GM19438 (cell line): Measurements from ENCODE around the gene DYNLL2.
"Not testable (repeated sequence)": the region's sequence is repeated elsewhere in the genome, so short reads cannot be mapped to it uniquely, and the experiment has no call there.

Source experiments
- ATAC-seq: cut with Tn5 transposase; IDR thresholded peaks from one replicate; pipeline ENCODE4 v1.9.1; 2021; ENCODE audit warnings: low read depth; ENCODE audit not compliant: unreplicated experiment

DYNLL2 gene

DNA sequence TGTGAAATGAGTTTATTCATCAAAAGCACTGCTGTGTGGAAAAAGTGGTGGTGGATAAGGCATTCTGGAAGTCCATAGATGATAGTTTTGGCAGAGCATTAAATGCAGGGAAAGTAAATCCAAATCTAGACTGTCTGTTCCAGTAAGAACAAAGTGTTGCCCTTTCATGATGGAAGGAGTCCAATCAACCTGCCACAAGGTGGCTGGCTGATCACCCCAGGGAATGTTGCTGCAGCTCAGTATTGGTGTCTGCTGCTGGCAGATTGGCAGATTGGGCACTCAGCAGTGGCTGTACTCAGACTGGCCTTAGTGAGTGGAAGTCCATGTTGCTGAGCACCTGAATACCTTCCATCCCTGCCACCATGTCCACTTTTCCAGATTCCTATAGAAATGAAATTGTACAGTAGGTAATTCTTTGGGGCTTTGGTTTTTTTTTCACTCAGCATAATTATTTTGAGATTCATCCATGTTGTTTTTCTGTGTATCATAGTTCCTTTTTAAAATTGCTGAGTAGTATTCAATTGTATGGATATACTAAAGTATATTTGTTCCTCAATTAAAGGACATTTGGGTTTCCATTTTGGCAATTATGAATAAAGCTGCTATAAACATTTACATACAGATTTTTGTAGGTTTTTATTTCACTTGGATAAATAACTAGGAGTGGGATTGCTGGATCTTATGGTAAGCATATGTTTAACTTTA lies 14.3 kb downstream of the DYNLL2 start:
- ATAC-seq, result no peak

DNA sequence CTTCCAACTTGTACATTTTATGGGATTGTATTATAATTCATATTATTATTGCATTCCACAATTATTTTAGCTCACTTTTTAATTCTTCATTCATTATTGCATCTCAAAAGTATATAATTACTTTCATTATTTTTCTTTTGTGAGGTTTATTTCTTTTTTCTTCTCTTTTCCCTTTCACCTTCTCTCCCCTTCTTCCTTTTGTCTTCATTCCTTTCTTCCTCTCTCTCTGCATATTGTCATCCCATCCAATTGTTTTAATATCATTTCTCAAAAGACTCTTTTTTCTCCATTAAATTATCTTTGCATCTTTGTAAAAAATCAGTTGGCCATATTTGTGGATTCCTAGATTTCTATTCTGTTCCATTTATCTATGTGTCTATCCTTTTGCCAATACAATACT lies 17.3 kb downstream of the DYNLL2 start:
- no peak for ATAC-seq

DNA sequence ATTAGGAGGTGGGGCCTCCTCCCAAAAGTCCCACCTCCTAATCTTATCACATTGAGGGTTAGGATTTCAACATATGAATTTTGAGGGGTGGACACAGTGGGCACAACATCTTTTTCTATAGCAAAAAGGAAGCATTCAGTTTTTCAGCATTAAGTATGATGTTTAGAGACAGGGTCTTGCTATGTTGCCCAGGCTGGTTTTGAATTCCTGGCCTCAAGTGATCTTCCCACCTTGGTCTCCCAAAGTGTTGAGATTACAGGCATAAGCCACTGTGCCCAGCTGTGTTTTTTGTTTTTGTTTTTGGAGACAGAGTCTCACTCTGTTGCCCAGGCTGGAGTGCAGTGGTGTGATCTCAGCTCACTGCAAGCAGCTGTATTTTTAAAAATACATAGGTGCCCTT lies 18.7 kb downstream of the DYNLL2 start:
- ATAC-seq, result not testable (repeated sequence)

DNA sequence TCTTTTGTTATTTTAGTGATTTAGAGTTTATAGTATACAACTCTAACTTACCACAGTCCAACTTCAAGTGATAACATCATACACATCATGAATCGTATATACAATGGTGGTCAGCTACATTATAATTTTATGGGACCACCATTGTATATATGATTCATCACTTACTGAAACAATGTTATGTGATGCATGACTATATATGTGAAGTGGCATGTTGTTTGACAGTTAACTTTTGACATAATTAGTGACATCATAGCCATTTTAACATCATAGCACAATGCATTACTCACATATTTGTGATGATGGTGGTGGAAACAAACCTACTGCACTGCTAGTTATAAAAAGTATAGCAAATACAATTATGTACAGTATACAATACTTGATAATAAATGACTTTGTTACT lies 21.9 kb downstream of the DYNLL2 start:
- ATAC-seq, result no peak

DNA sequence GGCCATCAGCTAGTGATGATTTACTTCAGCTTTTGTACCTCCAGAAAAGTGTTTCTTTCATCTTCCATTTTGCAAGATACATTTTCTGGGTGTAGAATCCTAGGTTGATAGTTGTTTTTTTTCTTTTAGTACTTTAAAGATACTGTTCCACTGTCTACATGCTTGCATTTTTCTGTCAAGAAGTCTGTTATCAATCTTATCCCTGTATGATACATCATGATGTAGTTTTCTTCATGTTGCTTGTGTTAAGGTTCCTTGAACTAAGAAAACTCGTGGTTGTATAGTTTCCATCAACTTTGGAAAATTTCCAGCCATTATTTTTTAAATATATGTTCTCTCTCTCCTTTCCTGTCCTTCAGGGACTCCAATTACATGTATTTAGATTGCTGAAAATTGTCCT lies 24.1 kb downstream of the DYNLL2 start:
- no peak for ATAC-seq

DNA sequence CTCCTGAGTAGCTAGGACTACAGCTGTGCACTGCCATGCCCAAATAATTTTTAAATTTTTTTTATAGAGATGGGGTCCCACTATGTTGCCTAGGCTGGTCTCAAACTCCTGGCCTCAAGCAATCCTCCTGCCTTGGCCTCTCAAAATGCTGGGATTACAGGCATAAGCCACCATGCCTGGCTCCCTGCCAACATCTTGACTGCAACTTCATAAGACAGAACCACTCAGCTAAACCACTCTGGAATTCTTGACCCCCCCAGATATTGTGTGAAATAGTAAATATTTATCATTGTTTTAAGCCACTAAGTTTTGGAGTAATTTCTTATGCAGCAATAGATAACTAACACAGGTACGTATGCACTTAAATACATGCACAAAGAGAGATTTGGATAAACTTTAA lies 26.0 kb downstream of the DYNLL2 start:
- ATAC-seq, result no peak

DNA sequence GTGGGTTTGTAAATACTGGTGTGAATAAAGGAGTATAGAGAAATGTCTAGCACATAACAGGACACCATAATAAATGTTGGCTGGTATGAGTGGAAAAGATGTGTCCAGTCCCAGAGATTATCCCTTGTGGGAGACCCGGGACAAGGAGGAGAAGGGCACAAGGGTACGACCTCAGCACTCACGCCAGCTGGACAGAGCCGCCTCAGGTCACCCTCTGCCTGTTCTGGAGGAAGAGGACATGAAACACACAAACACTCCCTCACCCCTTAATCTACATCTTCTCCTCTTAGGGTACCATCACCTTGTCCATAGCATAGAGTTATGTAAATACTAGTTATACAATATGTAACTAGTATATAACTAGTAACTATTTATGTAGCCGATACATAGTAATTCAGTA lies 26.8 kb downstream of the DYNLL2 start:
- ATAC-seq, result no peak

DNA sequence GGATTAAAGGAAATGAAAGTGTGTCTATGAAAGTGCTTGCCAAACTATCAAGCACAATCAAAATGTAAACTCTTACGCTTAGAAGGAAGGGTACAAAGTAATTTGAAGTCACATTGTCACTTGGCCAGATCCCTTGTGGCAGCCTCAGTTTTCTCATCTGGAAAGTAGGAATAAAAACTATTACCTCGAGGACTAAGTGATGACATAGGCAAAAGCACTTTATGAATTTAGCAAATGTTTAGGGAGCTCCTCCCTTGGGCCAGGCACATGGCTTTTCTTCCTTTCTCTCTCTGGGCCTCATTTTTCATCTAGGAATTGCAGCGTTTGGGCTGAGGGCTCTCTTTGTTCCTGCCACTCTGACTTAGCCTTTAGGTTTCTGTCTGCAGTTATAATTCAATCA lies 28.5 kb downstream of the DYNLL2 start:
- ATAC-seq, result no peak

DNA sequence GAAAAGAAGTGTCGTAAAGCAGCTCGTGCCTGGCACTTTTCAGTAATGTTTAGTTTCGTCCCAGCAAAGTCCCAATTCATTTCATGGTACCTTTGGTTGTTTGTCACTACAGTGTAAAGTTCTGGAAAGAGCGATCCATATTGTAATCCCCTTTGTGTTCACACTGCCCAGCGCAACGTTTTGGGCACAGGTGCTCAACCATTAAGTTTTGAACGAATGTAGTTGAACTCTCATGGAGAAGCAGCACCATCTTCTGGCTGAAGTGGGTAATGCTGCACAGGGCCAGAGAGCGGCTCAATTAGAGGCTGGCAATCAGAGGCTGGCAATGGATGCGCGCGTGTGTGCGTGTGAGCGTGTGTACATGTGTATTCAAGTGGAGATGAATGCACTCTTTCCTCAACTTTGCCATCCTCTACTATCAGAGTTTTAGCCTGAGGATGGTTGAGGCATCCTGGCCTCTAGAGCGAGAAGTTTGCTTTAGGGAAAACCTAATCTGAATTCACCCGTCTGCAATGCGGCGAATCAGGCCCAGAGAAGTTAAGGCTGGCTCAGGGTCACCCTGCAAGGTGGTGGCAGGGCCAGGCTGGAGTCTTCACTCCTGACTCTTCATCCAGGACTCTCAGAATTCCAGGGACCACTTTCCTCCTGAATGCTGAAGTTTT lies 29.9 kb downstream of the DYNLL2 start:
- ATAC-seq, result no peak

DNA sequence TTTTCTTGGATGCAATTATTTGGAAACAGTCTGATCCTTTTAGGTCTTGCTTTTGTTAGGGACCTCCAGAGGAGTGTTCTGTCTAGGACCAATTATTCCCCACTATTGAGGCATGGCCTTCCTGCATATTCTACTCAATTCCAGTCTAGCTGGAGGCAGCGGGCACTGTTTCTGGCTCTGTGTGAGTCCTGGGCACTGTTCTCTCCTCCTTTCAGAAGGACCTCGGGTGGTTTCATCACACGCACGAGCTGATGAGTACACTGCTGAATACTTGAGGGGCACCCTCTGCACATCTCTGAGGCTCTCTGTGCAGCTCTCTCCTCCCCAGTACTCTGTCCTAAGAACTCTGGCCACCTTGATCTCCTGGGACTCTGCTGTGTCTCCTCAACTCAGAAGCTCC lies 30.7 kb downstream of the DYNLL2 start:
- ATAC-seq, result no peak

DNA sequence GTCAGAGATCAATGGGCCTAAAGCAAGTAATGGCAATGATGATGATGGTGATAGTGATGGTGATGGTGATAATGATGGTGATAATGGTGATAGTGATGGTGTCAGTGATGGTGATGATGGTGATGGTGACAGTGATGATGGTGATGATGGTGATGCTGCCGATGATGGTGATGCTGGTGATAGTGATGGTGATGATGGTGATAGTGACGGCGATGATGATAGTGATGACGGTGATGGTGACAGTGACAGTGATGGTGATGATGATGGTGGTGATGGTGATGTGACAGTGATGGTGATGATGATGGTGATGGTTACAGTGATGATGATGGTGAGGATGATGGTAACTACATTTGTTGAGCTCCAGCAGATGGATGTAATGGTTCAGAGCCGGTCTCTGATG lies 34.2 kb downstream of the DYNLL2 start:
- no peak for ATAC-seq

DNA sequence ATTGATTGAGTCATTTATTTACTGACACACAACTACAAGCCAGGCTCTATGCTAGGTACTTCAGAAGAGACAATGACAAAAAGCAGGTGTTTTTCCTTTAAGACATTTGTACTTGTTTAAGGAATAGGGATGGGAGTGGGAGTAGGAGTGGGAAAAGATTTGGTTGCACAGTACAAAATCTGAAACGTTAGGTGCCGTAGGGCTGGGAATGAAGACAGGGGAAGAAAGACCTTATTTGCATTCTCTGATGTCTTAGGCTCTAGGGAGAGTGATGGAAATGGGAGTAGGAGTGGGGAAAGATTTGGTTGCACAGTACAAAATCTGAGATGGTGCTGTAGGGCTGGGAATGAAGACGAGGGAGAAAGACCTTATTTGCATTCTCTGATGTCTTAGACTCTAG lies 36.3 kb downstream of the DYNLL2 start:
- ATAC-seq, result no peak

DNA sequence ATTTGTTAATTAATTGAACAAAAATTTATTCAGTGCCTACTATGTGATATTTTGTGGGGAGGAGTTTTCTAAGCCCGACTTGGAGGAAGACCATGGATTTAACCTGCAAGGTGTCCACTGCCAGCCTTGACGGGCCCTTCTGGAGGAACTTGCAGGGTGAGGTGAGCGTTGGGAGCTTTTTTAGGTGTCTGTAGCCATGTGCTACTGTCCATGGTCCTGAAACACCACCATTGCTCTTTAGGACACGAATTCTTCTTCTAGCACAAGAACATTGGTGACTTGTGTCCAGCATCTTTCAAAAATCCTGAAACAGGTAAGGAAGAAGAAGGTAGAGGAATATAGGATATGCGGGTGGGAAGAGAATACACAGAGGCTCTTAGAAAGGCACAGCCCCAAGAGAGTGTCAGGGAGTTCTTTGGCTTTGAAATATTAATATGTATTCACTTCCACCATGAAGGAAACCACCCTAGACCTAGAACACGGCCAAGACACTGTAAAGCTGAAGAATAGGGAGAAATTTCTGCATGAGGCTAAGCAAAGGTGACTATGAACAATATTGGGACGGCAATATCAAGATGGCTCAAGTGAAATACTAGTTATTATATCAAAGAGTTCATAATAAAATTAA lies 37.1 kb downstream of the DYNLL2 start:
- no peak for ATAC-seq

DNA sequence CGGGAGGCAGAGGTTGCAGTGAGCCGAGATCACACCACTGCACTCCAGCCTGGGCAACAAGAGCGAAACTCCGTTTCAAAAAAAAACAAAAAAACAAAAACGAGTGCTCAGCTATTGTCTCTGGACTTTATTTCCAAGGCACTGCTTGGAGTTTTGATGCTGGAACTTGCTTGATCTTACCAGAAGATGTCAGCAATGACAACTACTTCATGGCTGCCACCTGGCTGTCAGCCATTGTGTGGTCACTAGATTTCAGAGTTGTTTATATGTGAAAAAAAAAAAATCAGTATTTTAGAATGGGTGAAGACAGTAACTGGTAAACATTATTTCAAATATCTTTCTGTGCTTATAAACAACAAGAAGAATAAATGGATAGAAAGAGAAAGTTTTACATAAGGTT lies 38.7 kb downstream of the DYNLL2 start:
- ATAC-seq, result no peak

DNA sequence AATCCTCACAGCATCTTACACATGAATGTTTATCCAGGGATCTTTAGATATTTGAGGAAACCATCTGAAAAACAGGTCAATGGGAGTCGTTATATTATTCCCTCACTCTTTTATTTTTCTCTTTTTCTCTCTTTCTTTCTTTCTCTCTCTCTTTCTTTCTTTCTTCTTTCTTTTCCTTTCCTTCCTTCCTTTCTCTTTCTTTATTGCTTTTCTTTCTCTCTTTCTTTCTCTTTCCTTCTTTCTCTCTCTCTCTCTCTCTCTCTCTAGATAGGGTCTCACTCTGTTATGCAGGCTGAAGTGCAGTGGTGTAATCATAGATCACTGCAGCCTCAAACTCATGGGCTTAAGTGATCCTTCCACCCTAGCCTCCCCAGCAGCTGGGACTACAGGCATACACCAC lies 44.6 kb downstream of the DYNLL2 start:
- ATAC-seq, result no peak

DNA sequence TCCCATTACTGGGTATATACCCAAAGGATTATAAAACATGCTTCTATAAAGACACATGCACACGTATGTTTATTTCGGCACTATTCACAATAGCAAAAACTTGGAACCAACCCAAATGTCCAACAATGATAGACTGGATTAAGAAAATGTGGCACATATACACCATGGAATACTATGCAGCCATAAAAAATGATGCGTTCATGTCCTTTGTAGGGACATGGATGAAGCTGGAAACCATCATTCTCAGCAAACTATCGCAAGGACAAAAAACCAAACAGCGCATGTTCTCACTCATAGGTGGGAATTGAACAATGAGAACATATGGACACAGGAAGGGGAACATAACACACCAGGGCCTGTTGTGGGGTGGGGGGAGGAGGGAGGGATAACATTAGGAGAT lies 49.5 kb downstream of the DYNLL2 start:
- not testable (repeated sequence) for ATAC-seq

DNA sequence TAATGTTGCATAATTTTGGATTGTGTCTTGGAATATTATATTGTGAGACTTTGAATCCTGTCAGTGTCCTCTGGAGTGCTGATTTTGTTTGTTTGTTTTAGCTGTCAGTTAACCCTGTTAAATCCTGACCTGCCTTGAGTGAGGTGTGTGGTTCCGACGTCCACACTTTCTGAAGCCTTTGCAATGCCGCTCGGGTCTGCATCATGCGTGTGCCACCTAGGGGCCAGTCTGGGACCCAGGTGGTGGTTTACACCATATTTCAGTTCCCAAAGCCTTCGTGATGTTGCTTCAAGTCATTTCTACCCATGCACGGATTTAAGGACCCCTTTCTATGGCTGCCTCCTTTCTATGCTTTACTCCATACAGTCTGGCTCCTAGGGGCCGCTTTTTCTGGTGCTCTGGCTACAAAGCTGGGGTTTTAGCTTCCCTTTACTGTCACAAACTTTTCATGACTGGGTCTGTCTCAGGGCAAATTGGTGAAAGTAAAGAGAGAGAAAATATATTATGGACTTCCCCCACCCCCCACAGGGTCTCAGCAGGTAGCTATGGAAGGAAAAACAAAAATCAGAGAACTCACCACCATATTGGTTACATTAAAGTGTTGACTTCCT lies 53.6 kb downstream of the DYNLL2 start:
- ATAC-seq, result no peak

DNA sequence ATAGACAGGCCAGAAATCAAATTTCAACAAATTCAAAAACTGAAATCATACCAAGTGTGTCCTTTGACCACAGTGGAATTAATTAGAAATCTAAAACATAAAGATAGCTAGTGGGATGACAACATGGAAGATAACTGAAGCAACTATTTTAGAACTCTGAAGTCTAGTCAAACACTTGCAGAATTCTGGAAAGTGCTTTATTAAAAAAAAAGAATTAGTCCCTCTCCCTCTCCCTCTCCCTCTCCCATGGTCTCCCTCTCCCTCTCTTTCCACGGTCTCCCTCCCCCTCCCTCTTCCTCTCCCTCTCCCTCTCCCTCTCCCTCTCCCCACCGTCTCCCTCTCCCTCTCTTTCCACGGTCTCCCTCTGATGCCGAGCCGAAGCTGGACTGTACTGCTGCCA lies 58.3 kb downstream of the DYNLL2 start:
- ATAC-seq, result no peak

DNA sequence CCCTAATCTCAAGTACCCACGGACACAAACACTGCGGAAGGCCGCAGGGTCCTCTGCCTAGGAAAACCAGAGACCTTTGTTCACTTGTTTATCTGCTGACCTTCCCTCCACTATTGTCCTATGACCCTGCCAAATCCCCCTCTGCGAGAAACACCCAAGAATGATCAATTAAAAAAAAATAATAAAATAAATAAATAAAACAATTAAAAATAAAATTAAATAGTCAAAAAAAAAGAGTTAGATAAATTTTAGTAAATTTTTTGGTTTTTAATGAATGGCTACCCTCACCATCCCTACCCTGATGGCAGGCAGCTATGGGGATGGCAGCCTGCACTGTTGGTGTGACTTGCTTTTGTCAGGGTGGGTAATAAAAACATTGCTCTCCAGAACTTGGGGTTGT lies 60.1 kb downstream of the DYNLL2 start:
- ATAC-seq, result not testable (repeated sequence)

DNA sequence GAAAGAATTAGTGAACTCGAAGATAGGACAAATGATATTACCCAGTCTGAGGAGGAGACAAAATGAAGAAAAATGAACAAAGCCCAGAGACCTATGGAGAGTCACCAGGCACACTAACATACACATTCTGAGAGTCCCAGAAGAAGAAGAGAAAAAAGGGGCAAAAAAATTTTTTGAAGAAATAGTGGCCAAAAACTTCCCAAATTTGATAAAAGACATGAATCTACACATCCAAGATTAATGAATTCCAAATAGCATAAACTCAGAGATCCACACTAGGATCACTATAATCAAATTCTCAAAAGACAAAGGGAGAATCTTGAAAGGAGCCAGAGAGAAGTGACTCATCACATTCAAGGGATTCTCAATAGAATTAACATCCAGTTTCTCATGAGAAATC lies 61.6 kb downstream of the DYNLL2 start:
- no peak for ATAC-seq
